SK-N-SH (cell line): ENCODE results near the gene RAB25. TPM values are rescaled to one million over a fixed set of nuclear protein-coding genes. Genes with fewer than 3 reads are reported as not detected.

Source experiments
- CTCF ChIA-PET: fragments of 300-600, 350-600 bp; formaldehyde crosslinking; extraction: SDS; loops from one replicate; lab custom pipeline; 2021; lab: Yijun Ruan, JAX
- POLR2A ChIA-PET: fragments of 350-600 bp; sonication (Branson Sonifier 250); formaldehyde crosslinking; extraction: SDS; loops from one replicate; lab custom pipeline; 2020; ENCODE audit warnings: antibody characterized with exemption, inconsistent platforms; lab: Yijun Ruan, JAX
- DNase-seq: peaks from one replicate; pipeline ENCODE4 v3.0.0; 2012
- H2AFZ ChIP-seq: fragments of 200-600 bp; sonication (generic); 2 replicates; pipeline ENCODE4 v1.8.1; 2016; ENCODE audit warnings: antibody characterized with exemption, mild to moderate bottlenecking, low read depth
- H3F3A ChIP-seq: fragments of 200-600 bp; sonication (generic); replicated peaks from 2 replicates; pipeline ENCODE3; 2016; ENCODE audit warnings: antibody characterized with exemption, mild to moderate bottlenecking; ENCODE audit not compliant: insufficient read depth
- H3K27ac ChIP-seq, 2 experiments: fragments of 200-500 bp in 1 of 2; fragments of 200-600 bp in 1 of 2; sonication (Bioruptor generic) in 1 of 2; sonication (generic), shearing (Covaris generic) in 1 of 2; 2 replicates each; pipeline versions ENCODE4 v1.5.1 to v1.6.1; 2014 to 2016; ENCODE audit warnings: low read depth in 2 of 2, inconsistent platforms in 1 of 2, low read length in 1 of 2, mild to moderate bottlenecking in 1 of 2, mixed read lengths in 1 of 2
- H3K27me3 ChIP-seq: fragments of 200-600 bp; sonication (generic), shearing (Covaris generic); 2 replicates; pipeline ENCODE4 v1.6.1; 2016; ENCODE audit warnings: mixed run types; ENCODE audit not compliant: insufficient read depth
- H3K36me3 ChIP-seq, 2 experiments: fragments of 200-500 bp in 1 of 2; fragments of 200-600 bp in 1 of 2; sonication (Bioruptor generic) in 1 of 2; sonication (generic) in 1 of 2; replicated peaks in 1 of 2; 2 replicates each; pipeline versions ENCODE3 to v1.5.1; 2014 to 2016; ENCODE audit warnings: low read length in 1 of 2, mild to moderate bottlenecking in 1 of 2; ENCODE audit not compliant: insufficient read depth in 2 of 2, control insufficient read depth in 1 of 2
- H3K4me1 ChIP-seq, 2 experiments: fragments of 200-500 bp in 1 of 2; fragments of 200-600 bp in 1 of 2; sonication (Bioruptor generic) in 1 of 2; sonication (generic), shearing (Covaris generic) in 1 of 2; 2 replicates each; pipeline versions ENCODE4 v1.5.1 to v1.6.1; 2014 to 2016; ENCODE audit warnings: low read depth in 1 of 2, low read length in 1 of 2, mixed run types in 1 of 2; ENCODE audit not compliant: insufficient read depth in 2 of 2, control insufficient read depth in 1 of 2
- H3K4me2 ChIP-seq: fragments of 200-600 bp; sonication (generic), shearing (Covaris generic); 2 replicates; pipeline ENCODE4 v1.6.1; 2017; ENCODE audit warnings: mixed run types
- H3K4me3 ChIP-seq, 2 experiments: fragments of 200-500 bp in 1 of 2; fragments of 200-600 bp in 1 of 2; sonication (Bioruptor generic) in 1 of 2; sonication (generic), shearing (Covaris generic) in 1 of 2; 2 replicates each; pipeline versions ENCODE4 v1.5.1 to v1.8.1; 2014 to 2016; ENCODE audit warnings: low read depth in 2 of 2, inconsistent platforms in 1 of 2, low read length in 1 of 2, mild to moderate bottlenecking in 1 of 2, mixed read lengths in 1 of 2, moderate library complexity in 1 of 2
- H3K79me2 ChIP-seq: fragments of 200-600 bp; sonication (generic); 2 replicates; pipeline ENCODE4 v1.8.1; 2017; ENCODE audit warnings: mild to moderate bottlenecking; ENCODE audit not compliant: insufficient read depth
- H3K9ac ChIP-seq: fragments of 200-600 bp; sonication (generic); 2 replicates; pipeline ENCODE4 v1.6.1; 2017; ENCODE audit warnings: mixed run types
- H3K9me2 ChIP-seq: fragments of 200-600 bp; sonication (generic); 2 replicates; pipeline ENCODE4 v1.6.1; 2017; ENCODE audit warnings: mixed run types
- H3K9me3 ChIP-seq: fragments of 200-600 bp; sonication (generic); 2 replicates; pipeline ENCODE4 v1.6.1; 2017; ENCODE audit warnings: mixed run types, mild to moderate bottlenecking, moderate library complexity
- H4K20me1 ChIP-seq: fragments of 200-600 bp; sonication (generic); 2 replicates; pipeline ENCODE4 v1.6.1; 2017; ENCODE audit warnings: mild to moderate bottlenecking, mixed run types; ENCODE audit not compliant: insufficient read depth
- ELF1 ChIP-seq: IDR thresholded peaks from 2 replicates; pipeline ENCODE4 v1.4.0; 2012
- GABPA ChIP-seq: IDR thresholded peaks from 2 replicates; pipeline ENCODE4 v1.4.0; 2012; ENCODE audit warnings: low read depth, mild to moderate bottlenecking
- MAX ChIP-seq: IDR thresholded peaks from 2 replicates; pipeline ENCODE4 v1.4.0; 2012; ENCODE audit warnings: low read depth
- NRF1 ChIP-seq: IDR thresholded peaks from 2 replicates; pipeline ENCODE4 v1.6.1; 2012; ENCODE audit warnings: low read depth, mild to moderate bottlenecking, low read length
- POLR2AphosphoS5 ChIP-seq: IDR thresholded peaks from 2 replicates; pipeline ENCODE4 v1.6.1; 2012; ENCODE audit warnings: low read depth, low read length
- REST ChIP-seq: IDR thresholded peaks from 2 replicates; pipeline ENCODE4 v1.6.1; 2012; ENCODE audit warnings: mild to moderate bottlenecking, low read depth, low read length, moderate library complexity
- RFX5 ChIP-seq: IDR thresholded peaks from 2 replicates; pipeline ENCODE4 v1.6.1; 2012; ENCODE audit warnings: mild to moderate bottlenecking, improper control_type of control experiment, low read length
- RXRA ChIP-seq: IDR thresholded peaks from 2 replicates; pipeline ENCODE4 v1.4.0; 2012; ENCODE audit warnings: low read depth, mild to moderate bottlenecking, borderline replicate concordance
- TCF12 ChIP-seq: IDR thresholded peaks from 2 replicates; pipeline ENCODE4 v1.4.0; 2012
- USF2 ChIP-seq: fragments of 150-350 bp; IDR thresholded peaks from 2 replicates; pipeline ENCODE4 v1.6.1; 2017; ENCODE audit warnings: antibody characterized with exemption, low read length, low read depth, borderline replicate concordance
- YY1 ChIP-seq: IDR thresholded peaks from 2 replicates; pipeline ENCODE4 v1.4.0; 2012; ENCODE audit warnings: low read depth, mild to moderate bottlenecking
- WGBS: methylation state at CpG from one replicate; pipeline ENCODE4 v1.1.6; 2017; ENCODE audit warnings: low lambda C conversion rate; 5-methylcytosine and 5-hydroxymethylcytosine counted together
- polyA plus RNA-seq, 3 experiments: library from polyadenylated mRNA; depleted of rRNA; stranded (reverse); fragments of >200 nt; gene quantifications; 2 replicates each; pipeline ENCODE4 v1.2.3, GENCODE V29; 2012

RAB25 gene
- polyA plus RNA-seq, 1 of the 3 experiments (the other 2 are of a cell fraction), result not detected

GRCh38 chr1:156042828-156043227 is 18.1 kb upstream of the RAB25 start:
- CTCF ChIA-PET, result interaction anchor here (1.3 to 3.1 kb wide), 2 partner anchors 10 to 24 kb away, joined by 5 to 19 read pairs; partner anchors contain the start of genes LAMTOR2 and UBQLN4
- WGBS, result 93% methylated on average over 3 of the region's 3 CpGs
- peaks cover 11% of the 10 kb centered on the region for H3F3A ChIP-seq

More at GRCh38 chr1:156042828-156043227, 18.1 kb upstream of the RAB25 start:
- POLR2A ChIA-PET, result no interaction called here
- Histone ChIP-seq H3K79me2 (no peaks in the 10 kb centered on the region), H3K27ac (no peak overlapping the region), H3K9ac (no peak overlapping the region), H3K9me3 (no peaks in the 10 kb centered on the region), H4K20me1 (no peaks in the 10 kb centered on the region), H3K4me2 (no peak overlapping the region), H3K9me2 (no peaks in the 10 kb centered on the region), H2AFZ (no peak overlapping the region), H3K36me3 (peaks cover 22 to 27% of the 10 kb centered on the region in 2 experiments), H3K4me1 (no peaks in the 10 kb centered on the region), H3K27me3 (no peaks in the 10 kb centered on the region), H3K4me3 (no peak overlapping the region)
- TF ChIP-seq NRF1 (no peak), POLR2AphosphoS5 (no peak), MAX (no peak), USF2 (no peak), TCF12 (no peak), YY1 (no peak), GABPA (no peak), REST (no peak), RXRA (no peak), ELF1 (no peak), RFX5 (no peak)
- no peak for DNase-seq
